Prostate gland (tissue), 2 donors: ENCODE measurements around the gene RBP3. TPM values are rescaled to one million over a fixed set of nuclear protein-coding genes. Genes with fewer than 3 reads are reported as not detected.

Source experiments
- DNase-seq: peaks from one replicate; pipeline ENCODE4 v3.0.0-alpha.2; 2019; ENCODE audit warnings: low spot score
- H3K27ac ChIP-seq, 2 donors: fragments of 200-600 bp; sonication (generic); 2 replicates each; pipeline ENCODE4 v1.5.1; 2017 to 2019
- H3K27me3 ChIP-seq: fragments of 200-600 bp; sonication (generic); replicated peaks from 2 replicates; pipeline ENCODE4 v1.5.1; 2019; ENCODE audit not compliant: insufficient read depth
- H3K36me3 ChIP-seq, 2 donors: fragments of 200-600 bp; sonication (generic); 1 replicate in 1 of 2; 2 replicates in 1 of 2; pipeline versions ENCODE4 v1.5.1 to v1.8.1; 2017 to 2019
- H3K4me1 ChIP-seq: fragments of 200-600 bp; sonication (generic); replicated peaks from 2 replicates; pipeline ENCODE4 v1.5.1; 2019
- H3K4me3 ChIP-seq, 2 donors: fragments of 200-600 bp; sonication (generic); 2 replicates each; pipeline ENCODE4 v1.5.1; 2017 to 2019
- H3K9me3 ChIP-seq: fragments of 200-600 bp; sonication (generic); 2 replicates; pipeline ENCODE4 v1.5.1; 2017
- POLR2A ChIP-seq: fragments of 450-650 bp; IDR thresholded peaks from one replicate; pipeline ENCODE4 v1.6.1; 2016; ENCODE audit warnings: antibody characterized with exemption, mild to moderate bottlenecking
- POLR2AphosphoS5 ChIP-seq: sonication (generic); formaldehyde crosslinking; IDR thresholded peaks from one replicate; pipeline ENCODE4 v1.6.1; 2017; ENCODE audit warnings: antibody characterized with exemption
- WGBS: methylation state at CpG from one replicate; pipeline ENCODE4 v1.1.5; 2018; 5-methylcytosine and 5-hydroxymethylcytosine counted together
- intact Hi-C: fragments of 100-400 bp; cut with DNase I; formaldehyde crosslinking; loops from one replicate; pipeline ENCODE4 v1.14.2; 2022
- total RNA-seq, 2 donors: library from RNA; depleted of rRNA; stranded (reverse); fragments of >200 nt; gene quantifications; one replicate each; pipeline ENCODE4 v1.1.0, GENCODE V29; 2016
- TF ChIP-seq, protein P1 (sequence below), 4 experiments: fragments of 200-600 bp in 2 of 4; fragments of 450-650 bp in 2 of 4; sonication (generic) in 2 of 4; IDR thresholded peaks; 1 replicate in 3 of 4; 2 replicates in 1 of 4; pipeline ENCODE4 v1.5.1; 2016 to 2019; ENCODE audit warnings: antibody characterized with exemption in 4 of 4, mild to moderate bottlenecking in 2 of 4, moderate library complexity in 2 of 4

The RBP3 gene
- total RNA-seq, 2 donors from 2014 or later, result not detected

DNA sequence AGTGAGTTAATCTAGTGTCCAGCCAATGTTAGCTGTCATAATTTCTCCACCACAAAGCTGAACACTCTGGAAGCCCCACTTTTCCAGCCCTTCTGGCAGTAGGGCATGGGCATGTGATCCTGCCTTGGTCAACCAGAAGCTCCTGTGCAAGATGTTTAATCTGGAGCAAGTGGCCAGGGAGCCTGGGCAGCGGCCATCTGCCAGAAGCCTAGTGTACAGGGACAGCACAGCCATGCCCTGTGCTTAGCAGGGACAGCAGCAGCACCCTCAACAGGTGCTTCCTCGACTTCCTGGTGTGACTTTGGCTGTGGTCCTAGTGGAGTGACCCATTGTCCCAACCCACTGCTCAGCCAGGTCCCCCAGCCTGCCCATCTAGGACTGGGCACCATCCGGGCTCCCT lies 10.3 kb downstream of the RBP3 start:
- TF ChIP-seq POLR2AphosphoS5 (no peak), POLR2A (no peak)
- TF ChIP-seq, protein P1, sequence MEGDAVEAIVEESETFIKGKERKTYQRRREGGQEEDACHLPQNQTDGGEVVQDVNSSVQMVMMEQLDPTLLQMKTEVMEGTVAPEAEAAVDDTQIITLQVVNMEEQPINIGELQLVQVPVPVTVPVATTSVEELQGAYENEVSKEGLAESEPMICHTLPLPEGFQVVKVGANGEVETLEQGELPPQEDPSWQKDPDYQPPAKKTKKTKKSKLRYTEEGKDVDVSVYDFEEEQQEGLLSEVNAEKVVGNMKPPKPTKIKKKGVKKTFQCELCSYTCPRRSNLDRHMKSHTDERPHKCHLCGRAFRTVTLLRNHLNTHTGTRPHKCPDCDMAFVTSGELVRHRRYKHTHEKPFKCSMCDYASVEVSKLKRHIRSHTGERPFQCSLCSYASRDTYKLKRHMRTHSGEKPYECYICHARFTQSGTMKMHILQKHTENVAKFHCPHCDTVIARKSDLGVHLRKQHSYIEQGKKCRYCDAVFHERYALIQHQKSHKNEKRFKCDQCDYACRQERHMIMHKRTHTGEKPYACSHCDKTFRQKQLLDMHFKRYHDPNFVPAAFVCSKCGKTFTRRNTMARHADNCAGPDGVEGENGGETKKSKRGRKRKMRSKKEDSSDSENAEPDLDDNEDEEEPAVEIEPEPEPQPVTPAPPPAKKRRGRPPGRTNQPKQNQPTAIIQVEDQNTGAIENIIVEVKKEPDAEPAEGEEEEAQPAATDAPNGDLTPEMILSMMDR (IDR thresholded peaks at IDR 0.05), result no peak
- H3K27me3 ChIP-seq, result no peaks in the 10 kb centered on the region
- no peak overlapping the region for H3K27ac ChIP-seq
- H3K9me3 ChIP-seq, result no peaks in the 10 kb centered on the region
- no peak overlapping the region for H3K4me3 ChIP-seq
- 85% methylated on average over 3 of the region's 3 CpGs for WGBS
- DNase-seq, result no peak
- intact Hi-C loops, result no loop called here
- no peaks in the 10 kb centered on the region for H3K4me1 ChIP-seq
- H3K36me3 ChIP-seq, result no peaks in the 10 kb centered on the region

DNA sequence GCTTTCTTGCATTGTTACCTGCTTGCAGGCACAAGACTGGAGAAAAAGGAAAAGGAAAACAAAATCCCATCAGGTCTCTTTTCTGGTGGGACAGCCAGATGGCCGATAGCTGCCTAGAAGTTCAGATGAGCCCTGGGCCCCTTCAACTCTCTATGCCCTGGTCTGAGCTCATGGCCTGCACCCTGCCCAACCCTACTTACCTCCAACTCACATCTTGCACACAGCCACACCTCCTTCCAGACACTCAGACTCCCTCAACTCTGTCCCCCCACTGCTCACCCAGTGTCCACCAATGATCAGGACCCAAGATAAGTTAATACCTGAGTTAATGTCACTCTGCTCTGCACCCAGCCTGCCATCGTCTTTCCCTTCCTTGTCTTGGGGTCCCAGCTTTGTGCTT lies 10.9 kb downstream of the RBP3 start:
- WGBS, result 100% methylated on average over 2 of the region's 2 CpGs
- no peak overlapping the region for H3K27ac ChIP-seq
- no peak for DNase-seq
- intact Hi-C loops, result no loop called here
- H3K27me3 ChIP-seq, result no peaks in the 10 kb centered on the region
- TF ChIP-seq, protein P1 (IDR thresholded peaks at IDR 0.05), result no peak
- no peak for TF ChIP-seq POLR2AphosphoS5
- TF ChIP-seq POLR2A, result no peak
- H3K36me3 ChIP-seq, result no peaks in the 10 kb centered on the region
- H3K4me1 ChIP-seq, result no peaks in the 10 kb centered on the region
- no peak overlapping the region for H3K4me3 ChIP-seq
- no peaks in the 10 kb centered on the region for H3K9me3 ChIP-seq

DNA sequence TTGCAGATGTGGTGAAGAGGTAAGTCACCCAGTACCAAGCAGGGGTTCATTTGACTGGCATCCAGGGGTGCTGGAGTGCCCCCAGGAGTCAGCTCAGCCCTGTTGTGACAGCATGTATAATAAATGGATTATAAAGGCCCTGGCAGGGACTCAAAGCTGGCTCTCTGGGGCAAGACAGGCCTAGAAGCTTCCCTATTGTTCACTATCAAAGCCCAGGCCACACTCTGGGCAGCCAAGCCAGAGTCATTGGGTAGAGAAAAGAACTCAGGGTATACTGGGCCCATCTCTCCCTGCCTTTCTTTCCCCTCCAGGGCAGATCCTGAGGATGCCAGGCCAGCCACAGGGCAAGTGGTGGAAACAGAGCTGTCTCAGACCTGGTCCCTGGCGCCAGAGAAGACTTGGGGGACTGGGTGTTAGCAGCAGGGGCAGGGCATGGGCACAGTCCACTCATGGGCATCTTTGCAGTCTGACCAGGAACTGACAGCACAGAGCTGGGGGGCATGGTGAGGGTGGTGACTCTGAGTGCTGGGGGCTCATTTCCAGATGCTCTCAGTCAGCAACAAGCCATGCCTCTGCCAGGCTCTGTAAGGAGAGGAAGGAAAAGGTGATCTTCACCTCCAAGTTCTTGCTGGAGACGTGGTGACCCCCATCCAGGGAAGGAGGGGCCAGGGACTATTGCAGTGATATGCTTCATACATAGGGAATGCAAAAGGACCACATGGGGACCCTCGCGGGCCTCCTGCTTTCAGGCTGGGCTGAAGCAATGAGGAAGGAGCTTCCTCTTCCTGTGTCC lies 11.7 kb downstream of the RBP3 start:
- WGBS, result 88% methylated on average over 4 of the region's 4 CpGs
- TF ChIP-seq, protein P1 (IDR thresholded peaks at IDR 0.05), result no peak
- TF ChIP-seq POLR2AphosphoS5 (no peak), POLR2A (no peak)
- intact Hi-C loops, result no loop called here

DNA sequence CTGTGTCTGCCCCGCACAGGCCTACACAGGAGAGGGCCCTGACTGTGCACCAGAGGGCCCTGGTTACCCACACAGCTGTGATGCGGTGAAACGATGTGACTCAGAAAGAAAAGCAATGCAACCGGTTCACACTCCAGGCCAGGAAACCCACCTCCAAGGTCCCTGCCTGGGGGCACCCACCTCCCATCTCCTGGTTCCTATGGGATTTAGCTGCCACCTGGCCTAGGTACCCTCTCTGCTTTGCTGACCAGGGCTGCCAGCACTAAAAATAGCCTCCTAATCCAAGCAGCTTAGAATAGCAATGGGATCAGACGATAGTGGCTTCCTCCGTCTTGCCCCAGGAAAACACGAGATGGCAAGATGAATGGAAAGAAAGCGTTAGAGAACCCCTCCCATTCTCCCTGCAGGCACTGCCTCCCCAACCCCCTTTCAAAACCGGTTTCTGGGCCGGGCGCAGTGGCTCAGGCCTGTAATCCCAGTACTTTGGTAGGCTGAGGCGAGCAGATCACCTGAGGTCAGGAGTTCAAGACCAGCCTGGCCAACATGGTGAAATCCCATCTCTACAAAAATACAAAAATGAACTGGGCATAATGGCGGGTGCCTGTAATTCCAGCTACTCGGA lies 12.4 kb downstream of the RBP3 start:
- H3K4me1 ChIP-seq, result no peaks in the 10 kb centered on the region
- WGBS, result 84% methylated on average over 14 of the region's 14 CpGs
- no peak overlapping the region for H3K27ac ChIP-seq
- DNase-seq, result no peak
- no peak overlapping the region for H3K4me3 ChIP-seq
- H3K36me3 ChIP-seq, result no peaks in the 10 kb centered on the region
- TF ChIP-seq, protein P1 (IDR thresholded peaks at IDR 0.05), result no peak
- no peak for TF ChIP-seq POLR2AphosphoS5
- no peak for TF ChIP-seq POLR2A
- H3K27me3 ChIP-seq, result no peaks in the 10 kb centered on the region
- no peaks in the 10 kb centered on the region for H3K9me3 ChIP-seq
- intact Hi-C loops, result no loop called here

More for the DNA sequence above, 11.7 kb downstream of the RBP3 start:
- DNase-seq, result no peak
- Histone ChIP-seq H3K9me3 (no peaks in the 10 kb centered on the region), H3K36me3 (no peaks in the 10 kb centered on the region), H3K4me3 (no peak overlapping the region), H3K27me3 (no peaks in the 10 kb centered on the region), H3K4me1 (no peaks in the 10 kb centered on the region), H3K27ac (no peak overlapping the region)

DNA sequence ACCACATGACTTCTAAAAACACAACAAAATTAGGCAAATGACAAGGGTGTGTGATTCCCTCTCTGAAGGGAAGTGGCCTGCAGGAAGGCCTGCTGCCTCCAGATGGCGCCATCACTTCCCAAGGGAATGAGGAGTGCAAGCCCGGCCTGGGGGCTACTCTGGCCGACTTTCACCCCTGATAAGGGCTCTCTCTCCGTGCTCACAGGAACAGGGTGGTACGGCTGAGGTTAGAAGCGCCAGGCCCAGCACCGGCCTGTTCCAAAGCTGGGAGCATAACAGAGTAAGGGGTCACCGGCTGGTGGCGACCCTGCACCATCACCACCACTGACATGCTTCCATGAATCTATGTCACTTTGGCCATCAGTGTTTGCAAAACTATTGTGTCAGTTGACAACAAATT lies 13.1 kb downstream of the RBP3 start:
- intact Hi-C loops, result no loop called here
- H3K4me3 ChIP-seq, result no peak overlapping the region
- TF ChIP-seq, protein P1 (IDR thresholded peaks at IDR 0.05), result peak; percentile 20 to 63 (median 40)
- TF ChIP-seq POLR2AphosphoS5, result no peak
- TF ChIP-seq POLR2A, result no peak
- 67% methylated on average over 9 of the region's 9 CpGs for WGBS
- no peaks in the 10 kb centered on the region for H3K9me3 ChIP-seq
- H3K27ac ChIP-seq, result no peak overlapping the region
- no peak for DNase-seq
- H3K27me3 ChIP-seq, result no peaks in the 10 kb centered on the region
- H3K36me3 ChIP-seq, result no peaks in the 10 kb centered on the region
- no peaks in the 10 kb centered on the region for H3K4me1 ChIP-seq
